DMS153 treated with DMSO at 0.1 percent for 48 hours (cell line): ENCODE measurements around the gene TEN1.

Experiments
- DNase-seq: peaks from one replicate; lab custom pipeline; 2025; ENCODE audit not compliant: unreplicated experiment; lab: John Stamatoyannopoulos, UW

TEN1 gene

GRCh38 chr17:76005263-76006149, 26.5 kb downstream of the TEN1 start:
- peak; percentile 84 for DNase-seq

GRCh38 chr17:76007131-76007849, 28.2 kb downstream of the TEN1 start:
- DNase-seq, result no peak

- DNase-seq, result no peak
Observed at GRCh38 chr17:76007850-76008165, 28.8 kb downstream of the TEN1 start.

GRCh38 chr17:76008208-76008607, 29.2 kb downstream of the TEN1 start:
- DNase-seq, result no peak

- DNase-seq, result no peak
Observed at GRCh38 chr17:76008630-76009425, 29.8 kb downstream of the TEN1 start.

GRCh38 chr17:76009447-76009846, 30.4 kb downstream of the TEN1 start:
- no peak for DNase-seq

- no peak for DNase-seq
Observed at GRCh38 chr17:76009969-76010661, 31.1 kb downstream of the TEN1 start.

- DNase-seq, result no peak
Observed at GRCh38 chr17:76011951-76012350, 32.9 kb downstream of the TEN1 start.

- no peak for DNase-seq
Observed at GRCh38 chr17:76013377-76013932, 34.4 kb downstream of the TEN1 start.

- DNase-seq, result peak; percentile 79
Observed at GRCh38 chr17:76014100-76014924, 35.3 kb downstream of the TEN1 start.

GRCh38 chr17:76014925-76015261, 35.9 kb downstream of the TEN1 start:
- peak; percentile 35 for DNase-seq

- DNase-seq, result no peak
Observed at GRCh38 chr17:76017481-76018339, 38.7 kb downstream of the TEN1 start.

GRCh38 chr17:76018340-76018680, 39.3 kb downstream of the TEN1 start:
- no peak for DNase-seq

GRCh38 chr17:76018801-76019200, 39.8 kb downstream of the TEN1 start:
- no peak for DNase-seq

GRCh38 chr17:76019833-76020467, 40.9 kb downstream of the TEN1 start:
- no peak for DNase-seq

GRCh38 chr17:76022285-76022684, 43.2 kb downstream of the TEN1 start:
- DNase-seq, result peak; percentile 32

GRCh38 chr17:76022973-76023899, 44.2 kb downstream of the TEN1 start:
- no peak for DNase-seq

GRCh38 chr17:76023900-76024237, 44.8 kb downstream of the TEN1 start:
- no peak for DNase-seq
